ENCODE data around the gene ECHDC1.
"Not testable (repeated sequence)": the region's sequence is repeated elsewhere in the genome, so short reads cannot be mapped to it uniquely, and the experiment has no call there.

ECHDC1 gene

DNA sequence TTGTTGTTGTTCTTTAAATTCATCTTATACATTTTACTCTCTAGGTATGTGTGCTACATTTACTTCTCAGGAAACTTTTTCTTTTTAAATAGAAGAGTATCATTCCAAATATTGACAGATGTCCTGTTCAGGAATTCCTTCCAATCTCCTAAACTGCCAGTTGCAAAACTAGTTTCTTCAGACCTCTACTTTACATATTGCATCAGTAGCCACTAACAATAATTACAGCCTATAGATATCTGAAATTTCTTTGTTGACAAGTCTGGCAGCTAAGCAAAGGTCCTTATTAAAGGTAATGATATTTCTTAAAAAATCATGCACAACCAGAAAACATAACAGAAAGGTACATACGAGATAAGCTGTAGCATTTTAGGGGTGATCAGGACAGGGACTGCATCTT lies 4.5 kb downstream of the ECHDC1 start:
- no peaks in the 10 kb centered on the region for H3K9me2 ChIP-seq (ENCODE audit: low read depth, low read length)
- H2AFZ ChIP-seq (ENCODE audit: low read length): no peak overlapping the region
- no peak for TF ChIP-seq EZH2 (IDR thresholded peaks at IDR 0.05; ENCODE audit: borderline replicate concordance, low read length)
- TF ChIP-seq, protein P1, sequence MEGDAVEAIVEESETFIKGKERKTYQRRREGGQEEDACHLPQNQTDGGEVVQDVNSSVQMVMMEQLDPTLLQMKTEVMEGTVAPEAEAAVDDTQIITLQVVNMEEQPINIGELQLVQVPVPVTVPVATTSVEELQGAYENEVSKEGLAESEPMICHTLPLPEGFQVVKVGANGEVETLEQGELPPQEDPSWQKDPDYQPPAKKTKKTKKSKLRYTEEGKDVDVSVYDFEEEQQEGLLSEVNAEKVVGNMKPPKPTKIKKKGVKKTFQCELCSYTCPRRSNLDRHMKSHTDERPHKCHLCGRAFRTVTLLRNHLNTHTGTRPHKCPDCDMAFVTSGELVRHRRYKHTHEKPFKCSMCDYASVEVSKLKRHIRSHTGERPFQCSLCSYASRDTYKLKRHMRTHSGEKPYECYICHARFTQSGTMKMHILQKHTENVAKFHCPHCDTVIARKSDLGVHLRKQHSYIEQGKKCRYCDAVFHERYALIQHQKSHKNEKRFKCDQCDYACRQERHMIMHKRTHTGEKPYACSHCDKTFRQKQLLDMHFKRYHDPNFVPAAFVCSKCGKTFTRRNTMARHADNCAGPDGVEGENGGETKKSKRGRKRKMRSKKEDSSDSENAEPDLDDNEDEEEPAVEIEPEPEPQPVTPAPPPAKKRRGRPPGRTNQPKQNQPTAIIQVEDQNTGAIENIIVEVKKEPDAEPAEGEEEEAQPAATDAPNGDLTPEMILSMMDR (IDR thresholded peaks at IDR 0.05; ENCODE audit: low read length): no peak
- no peak overlapping the region for H3K4me2 ChIP-seq (ENCODE audit: low read length)
- no peaks in the 10 kb centered on the region for H3K27me3 ChIP-seq (ENCODE audit: insufficient read depth, low read length)
- H3K4me3 ChIP-seq (ENCODE audit: low read depth, low read length, poor library complexity, severe bottlenecking): no peak overlapping the region
- no peaks in the 10 kb centered on the region for H4K20me1 ChIP-seq (ENCODE audit: insufficient read depth, low read length)
- H3K79me2 ChIP-seq (ENCODE audit: insufficient read depth, low read length): peaks cover 79% of the 10 kb centered on the region
- peaks cover 35% of the 10 kb centered on the region for H3K4me1 ChIP-seq (ENCODE audit: insufficient read depth, low read length, severe bottlenecking)
- no peaks in the 10 kb centered on the region for H3F3A ChIP-seq (ENCODE audit: insufficient read depth, low read length)
- no peaks in the 10 kb centered on the region for H3K9me3 ChIP-seq (ENCODE audit: low read length)
- H3K9ac ChIP-seq (ENCODE audit: low read length): no peak overlapping the region
- no peak overlapping the region for H3K27ac ChIP-seq (ENCODE audit: low read depth, low read length, poor library complexity, severe bottlenecking)
- H3K36me3 ChIP-seq (ENCODE audit: insufficient read depth, low read length): peaks cover 6% of the 10 kb centered on the region; the same call in 1 of the 2 replicates

DNA sequence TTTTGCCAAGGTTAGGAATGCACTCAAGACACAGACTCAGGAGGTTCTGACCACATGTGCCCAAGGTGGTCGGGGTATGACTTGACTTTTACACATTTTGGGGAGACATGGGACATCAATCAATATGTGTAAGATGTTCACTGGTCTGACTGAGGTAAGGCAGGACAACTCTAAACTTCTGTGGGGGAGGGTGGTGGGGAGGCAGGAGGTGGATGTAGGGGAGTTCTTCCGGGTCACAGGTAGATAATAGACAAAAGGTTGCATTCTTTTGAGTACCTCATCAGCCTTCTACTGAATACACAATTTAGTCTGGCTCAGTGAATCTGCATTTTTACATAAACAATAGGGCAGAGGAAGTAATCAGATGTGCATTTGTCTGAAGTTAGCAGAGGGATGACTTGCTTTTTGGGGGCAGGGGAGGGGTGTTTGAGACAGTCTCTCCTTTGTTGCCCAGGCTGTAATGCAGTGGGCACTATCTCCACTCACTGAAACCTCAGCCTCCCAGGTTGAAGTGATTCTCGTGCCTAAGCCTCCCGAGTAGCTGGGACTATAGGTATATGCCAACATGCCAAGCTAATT lies 10.9 kb downstream of the ECHDC1 start:
- H3K4me2 ChIP-seq (ENCODE audit: low read length): no peak overlapping the region
- TF ChIP-seq, protein P1 (IDR thresholded peaks at IDR 0.05; ENCODE audit: low read length): no peak
- TF ChIP-seq EZH2 (IDR thresholded peaks at IDR 0.05; ENCODE audit: borderline replicate concordance, low read length): no peak
- no peaks in the 10 kb centered on the region for H3K4me1 ChIP-seq (ENCODE audit: insufficient read depth, low read length, severe bottlenecking)
- no peak overlapping the region for H3K27ac ChIP-seq (ENCODE audit: low read depth, low read length, poor library complexity, severe bottlenecking)
- no peaks in the 10 kb centered on the region for H3K9me3 ChIP-seq (ENCODE audit: low read length)
- no peak overlapping the region for H3K4me3 ChIP-seq (ENCODE audit: low read depth, low read length, poor library complexity, severe bottlenecking)
- no peaks in the 10 kb centered on the region for H3F3A ChIP-seq (ENCODE audit: insufficient read depth, low read length)
- no peak overlapping the region for H2AFZ ChIP-seq (ENCODE audit: low read length)
- peaks cover 36% of the 10 kb centered on the region for H3K79me2 ChIP-seq (ENCODE audit: insufficient read depth, low read length)
- H3K36me3 ChIP-seq (ENCODE audit: insufficient read depth, low read length): peaks cover 21% of the 10 kb centered on the region
- H3K27me3 ChIP-seq (ENCODE audit: insufficient read depth, low read length): no peaks in the 10 kb centered on the region
- no peak overlapping the region for H3K9ac ChIP-seq (ENCODE audit: low read length)
- no peaks in the 10 kb centered on the region for H3K9me2 ChIP-seq (ENCODE audit: low read depth, low read length)
- H4K20me1 ChIP-seq (ENCODE audit: insufficient read depth, low read length): no peaks in the 10 kb centered on the region

DNA sequence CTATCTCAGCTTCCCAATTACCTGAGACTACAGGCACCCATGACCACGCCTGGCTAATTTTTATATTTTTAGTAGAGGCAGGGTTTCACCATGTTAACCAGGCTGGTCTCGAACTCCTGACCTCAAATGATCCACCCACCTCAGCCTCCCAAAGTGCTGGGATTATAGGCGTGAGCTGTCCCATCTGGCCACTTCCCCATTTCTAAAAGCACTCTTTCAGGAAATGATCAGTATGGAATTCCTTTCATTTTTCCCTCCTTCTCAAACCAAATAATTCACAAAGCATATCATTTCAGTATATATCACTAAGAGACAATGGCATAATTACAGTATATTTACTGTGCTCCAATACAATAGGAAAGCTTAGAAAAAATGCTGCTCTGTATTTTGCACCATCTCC lies 12.2 kb downstream of the ECHDC1 start:
- not testable (repeated sequence) for H3K27ac ChIP-seq (ENCODE audit: low read depth, low read length, poor library complexity, severe bottlenecking); H3K9ac ChIP-seq (ENCODE audit: low read length); H3K4me3 ChIP-seq (ENCODE audit: low read depth, low read length, poor library complexity, severe bottlenecking); H3K4me1 ChIP-seq (ENCODE audit: insufficient read depth, low read length, severe bottlenecking); H3F3A ChIP-seq (ENCODE audit: insufficient read depth, low read length); H2AFZ ChIP-seq (ENCODE audit: low read length); H3K27me3 ChIP-seq (ENCODE audit: insufficient read depth, low read length); H3K9me3 ChIP-seq (ENCODE audit: low read length); H4K20me1 ChIP-seq (ENCODE audit: insufficient read depth, low read length); H3K9me2 ChIP-seq (ENCODE audit: low read depth, low read length); H3K4me2 ChIP-seq (ENCODE audit: low read length)
- Histone ChIP-seq H3K36me3 (ENCODE audit: insufficient read depth, low read length) (peaks cover 25% of the 10 kb centered on the region), H3K79me2 (ENCODE audit: insufficient read depth, low read length) (peaks cover 24% of the 10 kb centered on the region)

DNA sequence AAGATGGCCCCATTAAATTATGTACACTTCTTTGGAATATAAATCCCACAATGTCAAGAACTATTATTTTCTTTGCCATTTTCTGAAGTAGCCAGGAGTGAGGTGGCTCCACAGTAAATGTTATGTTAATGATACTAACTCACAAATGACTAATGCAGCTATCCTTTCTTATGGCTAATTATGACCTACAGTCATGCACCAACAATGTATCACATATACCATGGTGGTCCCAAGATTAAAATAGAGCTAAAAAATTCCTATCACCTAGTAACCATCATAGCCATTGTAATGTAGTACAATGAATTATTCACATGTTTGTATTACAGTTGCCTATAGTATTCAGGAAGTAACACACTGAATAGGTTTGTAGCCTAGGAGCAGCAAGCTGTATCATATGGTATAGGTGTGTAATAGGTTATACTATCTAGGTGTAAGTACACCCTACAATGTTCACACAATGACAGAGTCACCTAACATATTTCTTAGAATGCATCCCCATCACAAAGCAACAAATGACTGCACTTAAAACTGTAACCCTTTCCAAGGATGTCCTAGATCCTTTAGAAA lies 15.3 kb downstream of the ECHDC1 start:
- H3K4me3 ChIP-seq (ENCODE audit: low read depth, low read length, poor library complexity, severe bottlenecking): no peak overlapping the region
- H3K4me1 ChIP-seq (ENCODE audit: insufficient read depth, low read length, severe bottlenecking): no peaks in the 10 kb centered on the region
- H4K20me1 ChIP-seq (ENCODE audit: insufficient read depth, low read length): no peaks in the 10 kb centered on the region
- no peak overlapping the region for H3K27ac ChIP-seq (ENCODE audit: low read depth, low read length, poor library complexity, severe bottlenecking)
- TF ChIP-seq, protein P1 (IDR thresholded peaks at IDR 0.05; ENCODE audit: low read length): no peak
- TF ChIP-seq EZH2 (IDR thresholded peaks at IDR 0.05; ENCODE audit: borderline replicate concordance, low read length): no peak
- H3K9me3 ChIP-seq (ENCODE audit: low read length): no peaks in the 10 kb centered on the region
- H3K79me2 ChIP-seq (ENCODE audit: insufficient read depth, low read length): no peaks in the 10 kb centered on the region
- H3K9ac ChIP-seq (ENCODE audit: low read length): no peak overlapping the region
- H2AFZ ChIP-seq (ENCODE audit: low read length): no peak overlapping the region
- H3K27me3 ChIP-seq (ENCODE audit: insufficient read depth, low read length): no peaks in the 10 kb centered on the region
- no peaks in the 10 kb centered on the region for H3F3A ChIP-seq (ENCODE audit: insufficient read depth, low read length)
- peaks cover 47% of the 10 kb centered on the region for H3K36me3 ChIP-seq (ENCODE audit: insufficient read depth, low read length)
- no peak overlapping the region for H3K4me2 ChIP-seq (ENCODE audit: low read length)
- no peaks in the 10 kb centered on the region for H3K9me2 ChIP-seq (ENCODE audit: low read depth, low read length)

Measured in OCI-LY1 (cell line).